A549 (cell line): Measurements from ENCODE around the gene CSTF2T. TPM values are rescaled to one million over a fixed set of nuclear protein-coding genes. Genes with fewer than 3 reads are reported as not detected.

ENCODE experiments used
- ATAC-seq, 2 experiments: fragments of 200-7000 bp in 1 of 2; fragments of >200 bp in 1 of 2; cut with Nextera tagmentation in 1 of 2; cut with Tn5 transposase in 1 of 2; 3 replicates each; pipeline versions ENCODE4 v1.8.0 to v1.9.1; 2018 to 2020; ENCODE audit warnings: mild to moderate bottlenecking in 1 of 2, moderate library complexity in 1 of 2
- CTCF ChIA-PET: fragments of 300-600 bp; sonication (Branson Sonifier 250); formaldehyde crosslinking; extraction: SDS; loops from one replicate; lab custom pipeline; 2021; ENCODE audit warnings: antibody characterized with exemption, inconsistent platforms; lab: Yijun Ruan, JAX
- POLR2A ChIA-PET: fragments of 350-600 bp; formaldehyde crosslinking; extraction: SDS; loops from one replicate; lab custom pipeline; 2021; ENCODE audit warnings: antibody characterized with exemption, inconsistent platforms; lab: Yijun Ruan, JAX
- DNase-seq, 2 experiments: peaks; one replicate each; pipeline versions ENCODE4 v3.0.0 to v3.0.0-alpha.2; 2011 to 2016; ENCODE audit warnings: low read depth in 1 of 2, low spot score in 1 of 2
- FAIRE-seq: peaks from 2 replicates; lab custom pipeline; 2011; peaks lifted over from hg19 to GRCh38; lab: Jason Lieb, UNC
- H3K27ac ChIP-seq, 2 experiments: fragments of >200 bp; sonication (Bioruptor Twin); formaldehyde crosslinking; 3 replicates each; pipeline ENCODE4 v1.5.1; 2016 to 2017
- H3K4me1 ChIP-seq: fragments of >200 bp; sonication (Bioruptor Twin); formaldehyde crosslinking; 3 replicates; pipeline ENCODE4 v1.6.1; 2016
- H3K4me2 ChIP-seq: fragments of >200 bp; sonication (Bioruptor Twin); formaldehyde crosslinking; 3 replicates; pipeline ENCODE4 v1.6.1; 2016
- H3K4me3 ChIP-seq: fragments of >200 bp; sonication (Bioruptor Twin); formaldehyde crosslinking; 3 replicates; pipeline ENCODE4 v1.5.1; 2016
- H3K9me3 ChIP-seq: fragments of >200 bp; sonication (Bioruptor Twin); formaldehyde crosslinking; 3 replicates; pipeline ENCODE4 v1.6.1; 2016
- CHD2 ChIP-seq: fragments of 150-350 bp; IDR thresholded peaks from 2 replicates; pipeline ENCODE4 v1.6.1; 2014; ENCODE audit warnings: low read length; ENCODE audit not compliant: partially characterized antibody
- CHD4 ChIP-seq: fragments of 200-600 bp; sonication (generic); IDR thresholded peaks from 2 replicates; pipeline ENCODE4 v1.6.1; 2016; ENCODE audit warnings: antibody characterized with exemption, mild to moderate bottlenecking, borderline replicate concordance
- EHMT2 ChIP-seq: fragments of 200-600 bp; sonication (generic); IDR thresholded peaks from 2 replicates; pipeline ENCODE4 v1.6.1; 2016; ENCODE audit warnings: antibody characterized with exemption, low read depth, mild to moderate bottlenecking, moderate library complexity
- HDAC2 ChIP-seq: fragments of 200-600 bp; sonication (generic); IDR thresholded peaks from 2 replicates; pipeline ENCODE4 v1.6.1; 2016
- JUNB ChIP-seq: fragments of >200 bp; sonication (Bioruptor Twin); formaldehyde crosslinking; IDR thresholded peaks from 2 replicates; pipeline ENCODE4 v1.6.1; 2016
- MAFK ChIP-seq: fragments of 450-650 bp; IDR thresholded peaks from 2 replicates; pipeline ENCODE4 v1.6.1; 2014; ENCODE audit not compliant: partially characterized antibody
- NFE2L2 ChIP-seq: fragments of 150-350 bp; conservative IDR thresholded peaks from 2 replicates; pipeline ENCODE4 v1.6.1; 2014; ENCODE audit warnings: low read length
- POLR2A ChIP-seq: IDR thresholded peaks from 2 replicates; pipeline ENCODE4 v1.6.1; 2012; ENCODE audit warnings: mild to moderate bottlenecking, low read length
- RFX5 ChIP-seq: fragments of 450-650 bp; IDR thresholded peaks from 2 replicates; pipeline ENCODE4 v1.7.1; 2014; ENCODE audit warnings: antibody characterized with exemption, mild to moderate bottlenecking, moderate library complexity
- SREBF2 ChIP-seq: fragments of 450-650 bp; IDR thresholded peaks from 2 replicates; pipeline ENCODE4 v1.6.1; 2014; ENCODE audit warnings: mild to moderate bottlenecking, moderate library complexity
- TFCP2L1 ChIP-seq: fragments of 250-450 bp; sonication (Bioruptor Pico); IDR thresholded peaks from 2 replicates; pipeline ENCODE4 v1.5.0; 2021; ENCODE audit warnings: mild to moderate bottlenecking
- ZFP36 ChIP-seq: fragments of 450-650 bp; IDR thresholded peaks from 2 replicates; pipeline ENCODE4 v1.6.1; 2014; ENCODE audit warnings: borderline replicate concordance; ENCODE audit not compliant: partially characterized antibody
- ZSCAN20 ChIP-seq: fragments of 250-450 bp; sonication (Bioruptor Pico); IDR thresholded peaks from 2 replicates; pipeline ENCODE4 v1.8.0; 2022; ENCODE audit warnings: mild to moderate bottlenecking, moderate library complexity
- WGBS: methylation state at CpG from one replicate; pipeline ENCODE4 v1.1.6; 2017; ENCODE audit errors: missing lambda C conversion rate; 5-methylcytosine and 5-hydroxymethylcytosine counted together
- polyA plus RNA-seq, 4 experiments: library from polyadenylated mRNA; depleted of rRNA in 3 of 4; stranded (reverse); fragments of >200 nt; fragmentation: RNase III in 1 of 4; extraction: RNeasy Plus Mini Kit Qiagen cat#74134 plus additional on column Dnase treatment in 1 of 4; gene quantifications; 2 replicates in 3 of 4; 3 replicates in 1 of 4; pipeline ENCODE4 v1.2.3, GENCODE V29; 2011 to 2017
- TF ChIP-seq, protein P1 (sequence below): fragments of 200-600 bp; sonication (generic); IDR thresholded peaks from 2 replicates; pipeline ENCODE4 v1.6.1; 2016; ENCODE audit warnings: antibody characterized with exemption, mild to moderate bottlenecking, moderate library complexity
- TF ChIP-seq, protein P2 (sequence below): IDR thresholded peaks from 2 replicates; pipeline ENCODE4 v1.6.1; 2012
- TF ChIP-seq, protein P3 (sequence below): fragments of >200 bp; sonication (Bioruptor Twin); formaldehyde crosslinking; IDR thresholded peaks from 2 replicates; pipeline ENCODE4 v1.6.1; 2016
- TF ChIP-seq, protein P4 (sequence below): fragments of >200 bp; sonication (Bioruptor Twin); formaldehyde crosslinking; IDR thresholded peaks from 3 replicates; pipeline ENCODE4 v1.6.1; 2016
- TF ChIP-seq, protein P5 (sequence below): fragments of 250-450 bp; sonication (Bioruptor Pico); IDR thresholded peaks from 2 replicates; pipeline ENCODE4 v1.5.0; 2021; ENCODE audit warnings: mild to moderate bottlenecking, moderate library complexity, borderline replicate concordance
- TF ChIP-seq, protein P6 (sequence below): fragments of 250-450 bp; sonication (Bioruptor Pico); IDR thresholded peaks from 2 replicates; pipeline ENCODE4 v1.5.0; 2020; ENCODE audit warnings: low read depth, mild to moderate bottlenecking, moderate library complexity
- TF ChIP-seq, protein P7 (sequence below): IDR thresholded peaks from 2 replicates; pipeline ENCODE4 v1.6.1; 2012; ENCODE audit warnings: low read depth, borderline replicate concordance

CSTF2T gene
- polyA plus RNA-seq, 2 of the 4 experiments (the other 2 are of a cell fraction), result 9.4 to 18.2 TPM

DNA sequence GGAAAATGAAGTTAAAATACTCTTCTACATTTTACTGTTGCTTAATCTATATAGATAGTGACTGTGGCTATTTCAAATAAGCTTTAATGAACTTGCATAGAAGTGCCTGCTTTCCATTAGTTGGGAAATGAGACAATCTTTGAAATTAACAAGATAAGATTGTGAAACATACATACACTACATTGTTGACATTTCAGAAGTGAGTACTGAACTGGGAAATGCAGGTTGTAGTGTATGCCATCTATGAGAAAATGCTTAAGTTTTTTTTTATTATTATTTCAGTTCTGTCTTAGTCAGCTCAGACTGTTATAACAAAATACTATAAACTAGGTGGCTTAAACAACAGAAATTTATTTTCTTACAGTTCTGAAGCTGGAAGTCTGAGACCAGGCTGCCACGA is 49.6 kb upstream of the CSTF2T start:
- no peak for FAIRE-seq
- Histone ChIP-seq H3K4me3 (no peak overlapping the region), H3K9me3 (no peaks in the 10 kb centered on the region), H3K27ac (no peak overlapping the region), H3K4me1 (no peaks in the 10 kb centered on the region), H3K4me2 (no peak overlapping the region)
- DNase-seq, result no peak
- WGBS, result 6% methylated on average over 1 of the region's 1 CpG
- POLR2A ChIA-PET, result no interaction called here
- no peak for TF ChIP-seq CHD2
- TF ChIP-seq HDAC2, result no peak
- no peak for TF ChIP-seq TFCP2L1 (CRISPR knock-in tag)
- TF ChIP-seq RFX5, result no peak
- no peak for ATAC-seq
- CTCF ChIA-PET, result interaction anchor here (0.8 kb wide), 1 partner anchor 32 kb away, joined by 3 read pairs; no protein-coding TSS in a partner anchor

DNA sequence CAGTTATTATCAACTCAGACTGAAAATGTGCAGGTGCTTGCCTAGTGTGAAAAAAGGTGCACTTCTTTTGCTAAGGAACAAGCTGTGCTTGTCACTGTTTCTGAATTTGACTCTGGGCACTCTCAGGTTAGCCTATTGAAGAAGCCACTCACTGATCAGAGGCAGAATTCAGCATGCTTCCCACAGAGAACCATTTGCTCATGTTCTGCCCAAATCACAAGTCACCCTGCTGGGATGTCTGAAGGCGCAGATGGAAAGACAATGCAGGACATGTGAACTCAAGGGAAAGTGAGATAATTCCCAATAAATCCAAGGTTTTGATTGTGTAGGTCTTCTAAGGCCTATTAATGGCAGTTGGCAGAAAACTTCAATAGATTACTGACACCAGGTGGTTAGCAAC is 47.8 kb upstream of the CSTF2T start:
- H3K4me1 ChIP-seq, result no peaks in the 10 kb centered on the region
- FAIRE-seq, result no peak
- 69% methylated on average over 1 of the region's 1 CpG for WGBS
- H3K27ac ChIP-seq, result no peak overlapping the region
- POLR2A ChIA-PET, result no interaction called here
- ATAC-seq, result no peak
- no peak overlapping the region for H3K4me3 ChIP-seq
- H3K9me3 ChIP-seq, result no peaks in the 10 kb centered on the region
- DNase-seq, result no peak
- TF ChIP-seq, protein P1, sequence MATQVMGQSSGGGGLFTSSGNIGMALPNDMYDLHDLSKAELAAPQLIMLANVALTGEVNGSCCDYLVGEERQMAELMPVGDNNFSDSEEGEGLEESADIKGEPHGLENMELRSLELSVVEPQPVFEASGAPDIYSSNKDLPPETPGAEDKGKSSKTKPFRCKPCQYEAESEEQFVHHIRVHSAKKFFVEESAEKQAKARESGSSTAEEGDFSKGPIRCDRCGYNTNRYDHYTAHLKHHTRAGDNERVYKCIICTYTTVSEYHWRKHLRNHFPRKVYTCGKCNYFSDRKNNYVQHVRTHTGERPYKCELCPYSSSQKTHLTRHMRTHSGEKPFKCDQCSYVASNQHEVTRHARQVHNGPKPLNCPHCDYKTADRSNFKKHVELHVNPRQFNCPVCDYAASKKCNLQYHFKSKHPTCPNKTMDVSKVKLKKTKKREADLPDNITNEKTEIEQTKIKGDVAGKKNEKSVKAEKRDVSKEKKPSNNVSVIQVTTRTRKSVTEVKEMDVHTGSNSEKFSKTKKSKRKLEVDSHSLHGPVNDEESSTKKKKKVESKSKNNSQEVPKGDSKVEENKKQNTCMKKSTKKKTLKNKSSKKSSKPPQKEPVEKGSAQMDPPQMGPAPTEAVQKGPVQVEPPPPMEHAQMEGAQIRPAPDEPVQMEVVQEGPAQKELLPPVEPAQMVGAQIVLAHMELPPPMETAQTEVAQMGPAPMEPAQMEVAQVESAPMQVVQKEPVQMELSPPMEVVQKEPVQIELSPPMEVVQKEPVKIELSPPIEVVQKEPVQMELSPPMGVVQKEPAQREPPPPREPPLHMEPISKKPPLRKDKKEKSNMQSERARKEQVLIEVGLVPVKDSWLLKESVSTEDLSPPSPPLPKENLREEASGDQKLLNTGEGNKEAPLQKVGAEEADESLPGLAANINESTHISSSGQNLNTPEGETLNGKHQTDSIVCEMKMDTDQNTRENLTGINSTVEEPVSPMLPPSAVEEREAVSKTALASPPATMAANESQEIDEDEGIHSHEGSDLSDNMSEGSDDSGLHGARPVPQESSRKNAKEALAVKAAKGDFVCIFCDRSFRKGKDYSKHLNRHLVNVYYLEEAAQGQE, result no peak
- TF ChIP-seq ZFP36, result no peak
- TF ChIP-seq, protein P2, sequence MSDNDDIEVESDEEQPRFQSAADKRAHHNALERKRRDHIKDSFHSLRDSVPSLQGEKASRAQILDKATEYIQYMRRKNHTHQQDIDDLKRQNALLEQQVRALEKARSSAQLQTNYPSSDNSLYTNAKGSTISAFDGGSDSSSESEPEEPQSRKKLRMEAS, result no peak
- TF ChIP-seq, protein P3, sequence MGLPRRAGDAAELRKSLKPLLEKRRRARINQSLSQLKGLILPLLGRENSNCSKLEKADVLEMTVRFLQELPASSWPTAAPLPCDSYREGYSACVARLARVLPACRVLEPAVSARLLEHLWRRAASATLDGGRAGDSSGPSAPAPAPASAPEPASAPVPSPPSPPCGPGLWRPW, result no peak
- no peak for TF ChIP-seq CHD4
- TF ChIP-seq, protein P4, sequence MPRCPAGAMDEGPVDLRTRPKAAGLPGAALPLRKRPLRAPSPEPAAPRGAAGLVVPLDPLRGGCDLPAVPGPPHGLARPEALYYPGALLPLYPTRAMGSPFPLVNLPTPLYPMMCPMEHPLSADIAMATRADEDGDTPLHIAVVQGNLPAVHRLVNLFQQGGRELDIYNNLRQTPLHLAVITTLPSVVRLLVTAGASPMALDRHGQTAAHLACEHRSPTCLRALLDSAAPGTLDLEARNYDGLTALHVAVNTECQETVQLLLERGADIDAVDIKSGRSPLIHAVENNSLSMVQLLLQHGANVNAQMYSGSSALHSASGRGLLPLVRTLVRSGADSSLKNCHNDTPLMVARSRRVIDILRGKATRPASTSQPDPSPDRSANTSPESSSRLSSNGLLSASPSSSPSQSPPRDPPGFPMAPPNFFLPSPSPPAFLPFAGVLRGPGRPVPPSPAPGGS, result no peak
- no peak for TF ChIP-seq SREBF2
- no peak for TF ChIP-seq POLR2A
- TF ChIP-seq, protein P5, sequence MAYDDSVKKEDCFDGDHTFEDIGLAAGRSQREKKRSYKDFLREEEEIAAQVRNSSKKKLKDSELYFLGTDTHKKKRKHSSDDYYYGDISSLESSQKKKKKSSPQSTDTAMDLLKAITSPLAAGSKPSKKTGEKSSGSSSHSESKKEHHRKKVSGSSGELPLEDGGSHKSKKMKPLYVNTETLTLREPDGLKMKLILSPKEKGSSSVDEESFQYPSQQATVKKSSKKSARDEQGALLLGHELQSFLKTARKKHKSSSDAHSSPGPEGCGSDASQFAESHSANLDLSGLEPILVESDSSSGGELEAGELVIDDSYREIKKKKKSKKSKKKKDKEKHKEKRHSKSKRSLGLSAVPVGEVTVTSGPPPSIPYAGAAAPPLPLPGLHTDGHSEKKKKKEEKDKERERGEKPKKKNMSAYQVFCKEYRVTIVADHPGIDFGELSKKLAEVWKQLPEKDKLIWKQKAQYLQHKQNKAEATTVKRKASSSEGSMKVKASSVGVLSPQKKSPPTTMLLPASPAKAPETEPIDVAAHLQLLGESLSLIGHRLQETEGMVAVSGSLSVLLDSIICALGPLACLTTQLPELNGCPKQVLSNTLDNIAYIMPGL (CRISPR knock-in tag), result no peak
- TF ChIP-seq, protein P6, sequence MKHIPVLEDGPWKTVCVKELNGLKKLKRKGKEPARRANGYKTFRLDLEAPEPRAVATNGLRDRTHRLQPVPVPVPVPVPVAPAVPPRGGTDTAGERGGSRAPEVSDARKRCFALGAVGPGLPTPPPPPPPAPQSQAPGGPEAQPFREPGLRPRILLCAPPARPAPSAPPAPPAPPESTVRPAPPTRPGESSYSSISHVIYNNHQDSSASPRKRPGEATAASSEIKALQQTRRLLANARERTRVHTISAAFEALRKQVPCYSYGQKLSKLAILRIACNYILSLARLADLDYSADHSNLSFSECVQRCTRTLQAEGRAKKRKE, result no peak
- TF ChIP-seq, all 56 proteins: peak for 0
- CTCF ChIA-PET, result no interaction called here
- H3K4me2 ChIP-seq, result no peak overlapping the region

DNA sequence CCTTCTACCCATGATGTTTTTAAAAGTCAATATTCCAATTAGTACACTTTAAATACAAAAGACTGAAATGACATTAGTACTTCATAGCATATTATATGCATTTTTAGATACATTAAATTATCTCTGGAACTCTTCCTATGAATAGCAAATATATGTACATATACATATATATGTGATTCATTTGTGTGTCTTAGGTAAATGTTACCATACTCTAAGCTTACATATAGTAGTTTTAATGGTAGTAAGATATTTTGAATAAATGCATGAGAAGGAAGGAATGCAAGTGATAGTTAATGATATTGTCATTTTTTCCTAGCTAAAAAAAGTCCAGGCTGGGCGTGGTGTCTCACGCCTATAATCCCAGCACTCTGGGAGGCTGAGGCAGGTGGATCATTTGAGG is 46.0 kb upstream of the CSTF2T start:
- ATAC-seq (no peak), DNase-seq (no peak), FAIRE-seq (no peak)
- CTCF ChIA-PET, result interaction anchor here (0.9 kb wide), 1 partner anchor 9 kb away, joined by 3 read pairs; no protein-coding TSS in a partner anchor
- no peak for TF ChIP-seq JUNB
- TF ChIP-seq EHMT2, result no peak
- TF ChIP-seq MAFK, result no peak
- TF ChIP-seq, protein P7, sequence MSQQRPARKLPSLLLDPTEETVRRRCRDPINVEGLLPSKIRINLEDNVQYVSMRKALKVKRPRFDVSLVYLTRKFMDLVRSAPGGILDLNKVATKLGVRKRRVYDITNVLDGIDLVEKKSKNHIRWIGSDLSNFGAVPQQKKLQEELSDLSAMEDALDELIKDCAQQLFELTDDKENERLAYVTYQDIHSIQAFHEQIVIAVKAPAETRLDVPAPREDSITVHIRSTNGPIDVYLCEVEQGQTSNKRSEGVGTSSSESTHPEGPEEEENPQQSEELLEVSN, result no peak
- TF ChIP-seq ZSCAN20 (CRISPR knock-in tag), result no peak
- TF ChIP-seq NFE2L2, result no peak
- no peak overlapping the region for H3K4me3 ChIP-seq
- POLR2A ChIA-PET, result no interaction called here
- H3K4me2 ChIP-seq, result no peak overlapping the region
- 62% methylated on average over 2 of the region's 2 CpGs for WGBS
- no peaks in the 10 kb centered on the region for H3K4me1 ChIP-seq
- H3K27ac ChIP-seq, result no peak overlapping the region
- H3K9me3 ChIP-seq, result no peaks in the 10 kb centered on the region
